Natural killer cell (primary cell): Measurements from ENCODE around the gene MS4A2. TPM values are rescaled to one million over a fixed set of nuclear protein-coding genes. Genes with fewer than 3 reads are reported as not detected.
"Not testable (repeated sequence)": the region's sequence is repeated elsewhere in the genome, so short reads cannot be mapped to it uniquely, and the experiment has no call there.

Experiments used
- ATAC-seq, 3 donors: fragments of 150-1000 bp in 2 of 3; fragments of 200-7000 bp in 1 of 3; cut with Tn5 transposase; 1 replicate in 1 of 3; 2 replicates in 2 of 3; pipeline ENCODE4 v1.10.0; 2021; ENCODE audit warnings: mild to moderate bottlenecking in 2 of 3, moderate library complexity in 2 of 3
- DNase-seq, 2 donors: peaks; one replicate each; pipeline versions ENCODE4 v3.0.0 to v3.0.0-alpha.2; 2013 to 2021; ENCODE audit warnings: mixed read lengths in 1 of 2
- H3K27ac ChIP-seq: one replicate; pipeline ENCODE4 v1.5.1; 2013; ENCODE audit warnings: mild to moderate bottlenecking, low read length
- H3K27me3 ChIP-seq: one replicate; pipeline ENCODE4 v1.6.1; 2013; ENCODE audit warnings: low read length; ENCODE audit not compliant: control insufficient read depth, insufficient read depth
- H3K36me3 ChIP-seq: one replicate; pipeline ENCODE4 v1.6.1; 2013; ENCODE audit warnings: low read length; ENCODE audit not compliant: control insufficient read depth, insufficient read depth
- H3K4me1 ChIP-seq: one replicate; pipeline ENCODE4 v1.6.1; 2013; ENCODE audit warnings: low read length; ENCODE audit not compliant: control insufficient read depth, insufficient read depth
- H3K4me3 ChIP-seq: one replicate; pipeline ENCODE4 v1.5.1; 2013; ENCODE audit warnings: low read length
- H3K9me3 ChIP-seq: one replicate; pipeline ENCODE4 v1.6.1; 2013; ENCODE audit warnings: low read length; ENCODE audit not compliant: control insufficient read depth, insufficient read depth
- H3K27ac Mint-ChIP-seq, 2 donors: one replicate each; pipeline ENCODE4 v1.8.0; 2022; ENCODE audit warnings: mild to moderate bottlenecking in 2 of 2, mixed read lengths in 2 of 2, moderate library complexity in 1 of 2
- H3K27me3 Mint-ChIP-seq, 2 donors: one replicate each; pipeline ENCODE4 v1.8.0; 2022; ENCODE audit warnings: low read depth in 2 of 2, mixed read lengths in 2 of 2
- H3K36me3 Mint-ChIP-seq: one replicate; pipeline ENCODE4 v1.8.0; 2022; ENCODE audit warnings: mixed read lengths
- H3K4me1 Mint-ChIP-seq, 2 donors: one replicate each; pipeline ENCODE4 v1.8.0; 2022; ENCODE audit warnings: mixed read lengths in 2 of 2
- H3K4me3 Mint-ChIP-seq: one replicate; pipeline ENCODE4 v1.8.0; 2022; ENCODE audit warnings: mild to moderate bottlenecking, moderate library complexity, mixed read lengths
- H3K9me3 Mint-ChIP-seq, 2 donors: one replicate each; pipeline ENCODE4 v1.8.0; 2022; ENCODE audit warnings: mixed read lengths in 2 of 2
- WGBS: methylation state at CpG from one replicate; pipeline ENCODE4 v1.1.7; 2013; ENCODE audit warnings: missing lambda C conversion rate; ENCODE audit not compliant: insufficient coverage; 5-methylcytosine and 5-hydroxymethylcytosine counted together
- intact Hi-C: fragments of 100-400 bp; cut with micrococcal nuclease; formaldehyde crosslinking; loops from one replicate; pipeline ENCODE4 v1.14.2; 2022
- total RNA-seq, 4 donors: library from RNA; stranded (reverse); fragments of 120-200 nt in 1 of 4; gene quantifications; one replicate each; pipeline versions ENCODE4 v1.2.3 to v1.2.4, GENCODE V29; 2013 to 2022
- TF ChIP-seq, protein P1 (sequence below): fragments of 200-600 bp; IDR thresholded peaks from one replicate; pipeline ENCODE4 v1.8.0; 2022; ENCODE audit warnings: antibody characterized with exemption

Gene MS4A2
- total RNA-seq, 3 donors from 2014 or later (not counting 1 experiment from before 2014, with no cell fraction given): 4.1 to 40.3 TPM; not detected in 1

DNA sequence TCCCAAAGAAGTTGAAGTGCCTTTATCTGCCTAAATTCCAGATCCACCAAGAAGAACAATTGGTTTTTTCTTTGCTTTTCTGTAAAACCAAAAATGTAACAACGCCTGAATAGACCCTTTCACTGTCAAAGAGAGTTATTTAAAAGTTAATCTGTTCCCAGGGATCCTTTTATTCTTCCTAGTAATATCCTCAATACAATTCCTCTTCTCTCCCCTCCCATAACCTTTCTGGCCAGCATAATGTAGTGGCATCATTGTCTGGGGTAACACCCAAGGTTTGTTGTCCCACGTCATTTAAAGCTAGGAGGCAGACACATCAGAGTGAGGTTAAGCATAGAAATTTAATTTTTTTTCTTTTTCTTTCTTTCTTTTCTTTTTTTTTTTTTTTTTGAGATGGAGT, 39.9 kb downstream of the MS4A2 start:
- DNase-seq: no peak
- no peak overlapping the region for H3K27ac ChIP-seq
- WGBS: 100% methylated on average over 1 of the region's 2 CpGs
- TF ChIP-seq, protein P1, sequence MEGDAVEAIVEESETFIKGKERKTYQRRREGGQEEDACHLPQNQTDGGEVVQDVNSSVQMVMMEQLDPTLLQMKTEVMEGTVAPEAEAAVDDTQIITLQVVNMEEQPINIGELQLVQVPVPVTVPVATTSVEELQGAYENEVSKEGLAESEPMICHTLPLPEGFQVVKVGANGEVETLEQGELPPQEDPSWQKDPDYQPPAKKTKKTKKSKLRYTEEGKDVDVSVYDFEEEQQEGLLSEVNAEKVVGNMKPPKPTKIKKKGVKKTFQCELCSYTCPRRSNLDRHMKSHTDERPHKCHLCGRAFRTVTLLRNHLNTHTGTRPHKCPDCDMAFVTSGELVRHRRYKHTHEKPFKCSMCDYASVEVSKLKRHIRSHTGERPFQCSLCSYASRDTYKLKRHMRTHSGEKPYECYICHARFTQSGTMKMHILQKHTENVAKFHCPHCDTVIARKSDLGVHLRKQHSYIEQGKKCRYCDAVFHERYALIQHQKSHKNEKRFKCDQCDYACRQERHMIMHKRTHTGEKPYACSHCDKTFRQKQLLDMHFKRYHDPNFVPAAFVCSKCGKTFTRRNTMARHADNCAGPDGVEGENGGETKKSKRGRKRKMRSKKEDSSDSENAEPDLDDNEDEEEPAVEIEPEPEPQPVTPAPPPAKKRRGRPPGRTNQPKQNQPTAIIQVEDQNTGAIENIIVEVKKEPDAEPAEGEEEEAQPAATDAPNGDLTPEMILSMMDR: no peak
- no peak for ATAC-seq
- H3K27me3 Mint-ChIP-seq: peaks cover 8 to 10% of the 10 kb centered on the region in 2 donors
- intact Hi-C loops: no loop called here
- no peaks in the 10 kb centered on the region for H3K27me3 ChIP-seq
- no peaks in the 10 kb centered on the region for H3K4me1 Mint-ChIP-seq
- H3K9me3 ChIP-seq: no peaks in the 10 kb centered on the region
- H3K4me1 ChIP-seq: no peaks in the 10 kb centered on the region
- no peaks in the 10 kb centered on the region for H3K36me3 ChIP-seq
- no peak overlapping the region for H3K27ac Mint-ChIP-seq
- H3K36me3 Mint-ChIP-seq: no peaks in the 10 kb centered on the region
- no peak overlapping the region for H3K4me3 ChIP-seq
- H3K4me3 Mint-ChIP-seq: no peak overlapping the region
- no peaks in the 10 kb centered on the region for H3K9me3 Mint-ChIP-seq

DNA sequence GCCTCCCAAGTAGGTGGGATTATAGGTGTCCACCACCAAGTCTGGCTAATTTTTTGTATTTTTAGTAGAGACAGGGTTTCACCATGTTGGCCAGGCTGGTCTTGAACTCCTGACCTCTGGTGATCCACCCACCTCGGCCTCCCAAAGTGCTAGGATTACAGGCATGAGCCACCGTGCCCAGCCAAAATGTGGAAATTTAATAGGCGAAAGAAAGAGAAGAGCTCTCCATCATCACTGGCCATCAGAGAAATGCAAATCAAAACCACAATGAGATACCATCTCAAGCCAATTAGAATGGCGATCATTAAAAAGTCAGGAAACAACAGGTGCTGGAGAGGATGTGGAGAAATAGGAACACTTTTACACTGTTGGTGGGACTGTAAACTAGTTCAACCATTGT, 40.4 kb downstream of the MS4A2 start:
- H3K27me3 Mint-ChIP-seq, H3K9me3 ChIP-seq, H3K4me1 Mint-ChIP-seq, DNase-seq, ATAC-seq, H3K4me1 ChIP-seq, H3K36me3 Mint-ChIP-seq, intact Hi-C loops, H3K36me3 ChIP-seq, H3K4me3 Mint-ChIP-seq, H3K27ac Mint-ChIP-seq, H3K27ac ChIP-seq, H3K4me3 ChIP-seq, H3K9me3 Mint-ChIP-seq, H3K27me3 ChIP-seq: not testable (repeated sequence)
- WGBS: 93% methylated on average over 3 of the region's 4 CpGs

DNA sequence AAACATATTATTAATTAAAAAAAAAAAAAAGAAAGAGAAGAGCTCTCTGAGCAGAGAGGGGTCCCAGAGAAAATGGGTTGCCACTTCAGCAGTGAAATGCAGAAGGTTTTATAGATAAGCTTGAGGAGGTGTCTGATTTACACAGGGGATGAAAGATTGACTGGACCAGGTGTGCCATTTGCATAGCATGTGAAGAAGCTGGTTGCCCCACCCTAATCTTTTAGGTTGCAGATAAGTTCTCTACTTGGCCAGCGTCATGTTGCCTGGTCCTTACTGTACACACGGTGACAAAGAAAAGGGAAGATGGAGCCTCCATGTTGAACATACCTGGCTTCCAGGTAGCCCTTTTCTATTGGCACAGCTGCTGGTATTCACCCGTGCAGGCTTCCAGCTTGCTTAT, 41.4 kb downstream of the MS4A2 start:
- H3K36me3 Mint-ChIP-seq: no peaks in the 10 kb centered on the region
- no peak for ATAC-seq
- H3K4me1 Mint-ChIP-seq: no peaks in the 10 kb centered on the region
- WGBS: 62% methylated on average over 3 of the region's 3 CpGs
- DNase-seq: no peak
- H3K27ac Mint-ChIP-seq: no peak overlapping the region
- Histone ChIP-seq H3K4me3 (no peak overlapping the region), H3K4me1 (no peaks in the 10 kb centered on the region), H3K9me3 (no peaks in the 10 kb centered on the region), H3K27ac (no peak overlapping the region), H3K27me3 (no peaks in the 10 kb centered on the region), H3K36me3 (no peaks in the 10 kb centered on the region)
- peaks cover 8 to 10% of the 10 kb centered on the region in 2 donors for H3K27me3 Mint-ChIP-seq
- TF ChIP-seq, protein P1: no peak
- H3K9me3 Mint-ChIP-seq: no peaks in the 10 kb centered on the region
- intact Hi-C loops: loop anchor here (5.0 kb wide), 1 partner anchor 308 kb away; no protein-coding TSS in a partner anchor
- H3K4me3 Mint-ChIP-seq: no peak overlapping the region

DNA sequence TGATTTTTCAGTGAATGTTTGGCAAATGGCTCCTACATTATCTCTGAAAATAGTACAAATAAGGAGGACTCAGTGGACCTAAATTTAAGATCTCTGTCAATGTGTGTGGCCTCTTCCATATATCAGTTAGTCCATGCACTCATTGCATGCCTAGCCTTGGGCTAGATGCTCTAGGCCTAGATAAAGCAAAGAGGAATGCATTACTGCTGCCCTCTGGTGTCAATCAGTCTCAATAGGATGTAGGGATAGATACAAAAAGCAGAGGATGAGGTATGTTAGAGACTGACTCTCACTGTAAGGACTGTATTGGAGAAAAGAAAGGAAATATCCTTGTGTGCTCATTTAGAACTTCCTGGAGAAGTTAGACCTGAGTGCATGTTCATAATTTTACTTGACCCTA, 42.0 kb downstream of the MS4A2 start:
- DNase-seq (peak in 1 of 2 donors; percentile 27), ATAC-seq (no peak)
- TF ChIP-seq, protein P1: no peak
- Mint-ChIP-seq H3K9me3 (no peaks in the 10 kb centered on the region), H3K4me3 (no peak overlapping the region), H3K36me3 (no peaks in the 10 kb centered on the region), H3K4me1 (no peaks in the 10 kb centered on the region), H3K27ac (no peak overlapping the region), H3K27me3 (peaks cover 2 to 9% of the 10 kb centered on the region in 2 donors)
- intact Hi-C loops: loop anchor here (5.0 kb wide), 1 partner anchor 308 kb away; no protein-coding TSS in a partner anchor
- no peak overlapping the region for H3K27ac ChIP-seq
- H3K4me3 ChIP-seq: no peak overlapping the region
- H3K4me1 ChIP-seq: no peaks in the 10 kb centered on the region
- no peaks in the 10 kb centered on the region for H3K36me3 ChIP-seq
- H3K27me3 ChIP-seq: no peaks in the 10 kb centered on the region
- no peaks in the 10 kb centered on the region for H3K9me3 ChIP-seq
